Upper lobe of left lung (tissue), 4 donors: ENCODE data around the gene CEP162.

Experiments
- EP300 ChIP-seq, 4 donors: sonication (generic); formaldehyde crosslinking; IDR thresholded peaks; one replicate each; pipeline ENCODE4 v1.5.1; 2017; ENCODE audit warnings: antibody characterized with exemption in 4 of 4, control low read depth in 2 of 4
- POLR2A ChIP-seq, 4 donors: fragments of 450-650 bp; IDR thresholded peaks; one replicate each; pipeline ENCODE4 v1.5.1; 2016 to 2017; ENCODE audit warnings: antibody characterized with exemption in 4 of 4, mild to moderate bottlenecking in 2 of 4
- POLR2AphosphoS5 ChIP-seq, 2 donors: sonication (generic); formaldehyde crosslinking; IDR thresholded peaks; one replicate each; pipeline ENCODE4 v1.5.1; 2017; ENCODE audit warnings: antibody characterized with exemption in 2 of 2
- TF ChIP-seq, protein P1 (sequence below), 6 experiments: fragments of 450-650 bp in 4 of 6; fragments of 200-600 bp in 2 of 6; sonication (generic) in 2 of 6; IDR thresholded peaks; one replicate each; pipeline ENCODE4 v1.5.1; 2016 to 2019; ENCODE audit warnings: antibody characterized with exemption in 6 of 6

DNA sequence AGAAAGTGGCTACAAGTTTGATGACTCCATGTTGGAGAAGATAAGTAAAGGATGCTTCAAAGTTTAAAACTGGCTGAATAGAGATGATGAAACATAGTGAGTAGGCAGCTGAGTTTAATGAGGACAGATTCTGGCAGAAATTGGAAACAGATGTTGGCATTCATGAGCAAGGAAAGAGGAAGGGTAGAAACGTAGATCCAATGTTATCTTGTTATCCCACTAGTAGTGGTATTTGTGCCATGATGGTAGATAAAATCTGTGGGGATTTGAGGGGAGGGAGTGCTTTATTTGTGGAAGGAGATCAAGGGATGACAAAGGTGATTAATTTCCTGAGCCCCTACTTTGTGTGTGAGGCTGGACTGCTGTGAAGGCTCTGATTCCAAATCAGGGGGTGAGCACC is 124.4 kb downstream of the CEP162 start:
- TF ChIP-seq, protein P1, sequence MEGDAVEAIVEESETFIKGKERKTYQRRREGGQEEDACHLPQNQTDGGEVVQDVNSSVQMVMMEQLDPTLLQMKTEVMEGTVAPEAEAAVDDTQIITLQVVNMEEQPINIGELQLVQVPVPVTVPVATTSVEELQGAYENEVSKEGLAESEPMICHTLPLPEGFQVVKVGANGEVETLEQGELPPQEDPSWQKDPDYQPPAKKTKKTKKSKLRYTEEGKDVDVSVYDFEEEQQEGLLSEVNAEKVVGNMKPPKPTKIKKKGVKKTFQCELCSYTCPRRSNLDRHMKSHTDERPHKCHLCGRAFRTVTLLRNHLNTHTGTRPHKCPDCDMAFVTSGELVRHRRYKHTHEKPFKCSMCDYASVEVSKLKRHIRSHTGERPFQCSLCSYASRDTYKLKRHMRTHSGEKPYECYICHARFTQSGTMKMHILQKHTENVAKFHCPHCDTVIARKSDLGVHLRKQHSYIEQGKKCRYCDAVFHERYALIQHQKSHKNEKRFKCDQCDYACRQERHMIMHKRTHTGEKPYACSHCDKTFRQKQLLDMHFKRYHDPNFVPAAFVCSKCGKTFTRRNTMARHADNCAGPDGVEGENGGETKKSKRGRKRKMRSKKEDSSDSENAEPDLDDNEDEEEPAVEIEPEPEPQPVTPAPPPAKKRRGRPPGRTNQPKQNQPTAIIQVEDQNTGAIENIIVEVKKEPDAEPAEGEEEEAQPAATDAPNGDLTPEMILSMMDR (IDR thresholded peaks at IDR 0.05) = no peak
- TF ChIP-seq POLR2A (IDR thresholded peaks at IDR 0.05) = no peak
- TF ChIP-seq EP300 (IDR thresholded peaks at IDR 0.05) = no peak
- no peak for TF ChIP-seq POLR2AphosphoS5 (IDR thresholded peaks at IDR 0.05)
